ENCODE results near the gene RASGRP2. TPM values are rescaled to one million over a fixed set of nuclear protein-coding genes. Genes with fewer than 3 reads are reported as not detected.
"Not testable (repeated sequence)": the region's sequence is repeated elsewhere in the genome, so short reads cannot be mapped to it uniquely, and the experiment has no call there.

The RASGRP2 gene
- total RNA-seq, 2 donors from 2014 or later, result 11.0 to 21.6 TPM

DNA sequence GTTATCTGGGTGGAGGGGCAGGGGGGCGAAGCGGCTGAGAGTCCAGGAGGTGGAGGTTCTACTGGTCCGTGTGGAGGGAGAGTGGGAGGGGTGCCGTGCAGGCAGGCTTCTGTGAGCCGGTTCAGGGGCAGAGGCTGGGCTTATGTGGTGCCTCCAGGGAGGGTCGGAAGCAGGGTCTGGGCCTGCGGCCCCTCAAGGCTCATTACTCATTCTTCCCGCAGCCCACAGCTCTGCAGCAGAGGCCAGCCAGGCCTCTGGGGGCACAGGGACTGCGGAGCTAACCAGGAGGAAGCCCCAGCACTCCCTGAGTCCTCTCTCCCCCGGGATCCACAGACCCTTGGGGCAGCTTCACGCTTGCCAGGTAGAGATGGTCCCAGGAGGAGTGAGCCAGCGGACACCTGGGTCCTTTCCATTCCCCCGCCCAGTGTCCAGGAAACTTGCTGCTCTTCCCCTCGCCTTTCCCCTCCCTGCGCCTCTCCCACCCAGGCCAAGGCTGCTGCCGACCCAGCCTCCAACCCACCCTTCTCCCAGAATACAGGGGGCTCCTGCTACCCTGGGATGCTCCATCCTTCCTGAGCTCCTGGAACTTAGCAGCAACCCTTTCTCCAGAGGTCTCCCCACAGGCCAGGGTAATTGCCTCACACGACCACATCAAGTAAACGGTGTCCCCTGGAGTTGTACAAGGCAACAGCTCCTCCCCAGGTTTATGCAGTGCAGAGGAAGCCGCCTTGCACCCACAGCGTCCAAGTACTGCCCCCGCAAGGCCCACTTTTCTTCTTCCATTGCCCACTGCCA, 27.3 kb downstream of the RASGRP2 start:
- H3K36me3 Mint-ChIP-seq (ENCODE audit: low read depth), result no peaks in the 10 kb centered on the region
- H3K4me3 Mint-ChIP-seq, result no peak overlapping the region
- no peak for ATAC-seq (replicated peaks)
- H3K9me3 Mint-ChIP-seq, result no peaks in the 10 kb centered on the region
- H3K27me3 Mint-ChIP-seq, result peaks cover 64% of the 10 kb centered on the region
- H3K4me1 Mint-ChIP-seq, result peaks cover 6% of the 10 kb centered on the region
- H3K27ac Mint-ChIP-seq, result no peak overlapping the region

DNA sequence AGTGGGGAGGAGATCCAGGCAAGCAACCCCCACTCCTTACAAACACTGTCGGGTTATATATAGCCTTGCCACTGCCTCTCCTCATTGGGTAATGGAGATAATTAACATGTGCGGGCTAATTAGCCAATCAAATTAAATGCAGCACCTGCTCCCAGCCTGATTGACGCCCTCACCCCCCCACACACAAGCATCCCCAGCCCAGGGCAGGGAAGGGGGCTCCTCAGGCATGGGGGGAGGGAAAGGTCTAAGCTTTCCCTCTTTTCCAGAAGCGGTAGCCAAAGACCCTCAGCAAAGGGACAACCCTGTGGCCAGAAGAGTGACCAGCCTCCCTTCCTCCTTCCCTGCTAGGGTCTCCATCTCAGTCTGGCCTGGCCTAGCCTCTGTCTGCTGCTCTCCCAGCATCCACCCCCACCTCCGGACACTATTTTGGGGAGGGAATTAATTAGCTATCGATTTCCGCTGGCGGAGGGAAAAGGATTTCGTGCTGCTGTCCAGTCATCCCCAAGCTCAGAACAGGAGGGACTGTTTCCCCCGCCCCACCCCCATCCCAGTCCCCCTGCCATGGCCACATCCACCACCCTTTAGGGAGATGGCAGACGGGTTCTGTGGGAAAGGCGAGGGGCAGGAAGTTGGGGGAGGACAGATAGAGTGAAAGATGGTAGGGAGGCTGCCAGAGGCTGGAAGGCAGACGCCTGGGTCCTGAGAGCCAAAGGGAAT, 28.0 kb downstream of the RASGRP2 start:
- Mint-ChIP-seq H3K4me3 (no peak overlapping the region), H3K9me3 (no peaks in the 10 kb centered on the region), H3K27ac (no peak overlapping the region), H3K4me1 (peaks cover 8% of the 10 kb centered on the region), H3K36me3 (ENCODE audit: low read depth) (no peaks in the 10 kb centered on the region), H3K27me3 (peaks cover 68% of the 10 kb centered on the region)
- ATAC-seq (replicated peaks), result no peak

DNA sequence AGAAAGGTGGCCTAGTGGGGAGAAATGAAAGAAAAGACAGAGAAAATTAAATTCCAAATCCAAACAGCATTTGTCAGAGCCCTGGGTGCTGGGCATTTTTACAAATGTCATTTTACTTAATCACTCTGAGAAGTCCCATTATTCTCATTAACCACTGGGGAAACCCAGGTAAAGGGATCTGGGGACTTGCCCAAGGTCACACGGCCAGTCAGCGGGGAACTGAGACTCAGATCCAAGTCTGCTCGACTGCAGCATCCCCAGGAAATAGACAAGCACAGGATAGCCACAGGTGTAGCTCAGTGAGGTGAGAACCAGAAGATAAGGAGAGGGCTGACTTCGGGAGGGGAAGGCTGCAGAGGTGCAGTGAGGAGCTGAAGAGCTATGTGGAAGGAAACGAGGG, 28.8 kb downstream of the RASGRP2 start:
- H3K4me3 Mint-ChIP-seq, result no peak overlapping the region
- H3K9me3 Mint-ChIP-seq, result no peaks in the 10 kb centered on the region
- H3K36me3 Mint-ChIP-seq (ENCODE audit: low read depth), result no peaks in the 10 kb centered on the region
- peaks cover 68% of the 10 kb centered on the region for H3K27me3 Mint-ChIP-seq
- no peak overlapping the region for H3K27ac Mint-ChIP-seq
- ATAC-seq (replicated peaks), result no peak
- H3K4me1 Mint-ChIP-seq, result peaks cover 8% of the 10 kb centered on the region

DNA sequence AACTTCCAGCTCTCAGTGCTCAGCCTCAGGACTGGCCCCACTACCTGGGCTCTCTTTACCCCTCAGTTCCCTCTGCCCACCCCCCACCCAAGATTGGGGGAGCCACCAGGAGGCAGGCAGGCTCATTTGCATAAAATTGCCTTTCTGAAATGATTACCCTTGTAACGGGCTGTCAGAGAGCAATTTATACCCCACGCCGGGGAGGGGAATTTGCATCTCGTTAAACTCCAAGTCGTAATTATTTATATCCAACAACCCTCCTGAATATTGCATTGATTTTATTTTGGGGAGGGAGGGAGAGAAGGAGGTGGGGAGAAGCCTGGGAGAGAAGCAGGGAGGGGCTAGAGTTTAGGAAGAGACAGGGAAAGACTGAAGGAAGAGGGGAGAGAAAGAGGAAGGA, 29.3 kb downstream of the RASGRP2 start:
- H3K4me3 Mint-ChIP-seq, result peak overlapping the region; percentile 45
- no peak overlapping the region for H3K27ac Mint-ChIP-seq
- peaks cover 67% of the 10 kb centered on the region for H3K27me3 Mint-ChIP-seq
- ATAC-seq (replicated peaks), result no peak
- H3K36me3 Mint-ChIP-seq (ENCODE audit: low read depth), result no peaks in the 10 kb centered on the region
- H3K9me3 Mint-ChIP-seq, result no peaks in the 10 kb centered on the region
- H3K4me1 Mint-ChIP-seq, result peaks cover 8% of the 10 kb centered on the region

DNA sequence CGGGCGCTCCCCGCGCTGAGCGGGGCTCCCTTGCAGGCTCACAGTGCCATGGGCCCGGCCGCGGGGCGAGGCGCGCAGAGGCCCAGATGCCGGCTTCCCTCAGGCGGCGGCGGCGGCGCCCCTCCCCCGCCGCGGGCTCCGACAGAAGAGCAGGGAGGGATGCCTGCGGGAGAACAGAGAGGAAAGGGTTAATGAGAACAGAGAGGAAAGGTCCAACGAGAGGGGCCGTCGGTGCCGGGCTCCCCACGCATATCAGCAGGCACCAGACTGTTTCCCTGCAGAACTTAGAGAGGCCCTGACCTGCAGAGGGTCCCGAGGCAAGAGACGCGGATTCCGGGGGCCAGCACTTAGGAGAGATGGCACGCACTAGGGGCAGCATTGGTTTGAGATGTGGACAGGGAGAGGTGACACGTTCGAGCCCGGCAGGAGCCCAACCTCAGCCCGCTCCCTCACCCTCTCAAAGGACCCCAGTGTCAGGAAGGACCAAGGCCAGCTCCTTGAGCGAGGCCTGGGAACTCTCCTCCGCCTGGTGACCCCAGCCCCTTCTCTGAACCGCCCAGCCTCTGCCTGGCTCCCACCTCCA, 30.1 kb downstream of the RASGRP2 start:
- Mint-ChIP-seq H3K4me3 (peak overlapping the region; percentile 45), H3K27ac (no peak overlapping the region), H3K36me3 (ENCODE audit: low read depth) (no peaks in the 10 kb centered on the region), H3K4me1 (peaks cover 8% of the 10 kb centered on the region), H3K9me3 (no peaks in the 10 kb centered on the region), H3K27me3 (peaks cover 69% of the 10 kb centered on the region)
- ATAC-seq (replicated peaks), result no peak

DNA sequence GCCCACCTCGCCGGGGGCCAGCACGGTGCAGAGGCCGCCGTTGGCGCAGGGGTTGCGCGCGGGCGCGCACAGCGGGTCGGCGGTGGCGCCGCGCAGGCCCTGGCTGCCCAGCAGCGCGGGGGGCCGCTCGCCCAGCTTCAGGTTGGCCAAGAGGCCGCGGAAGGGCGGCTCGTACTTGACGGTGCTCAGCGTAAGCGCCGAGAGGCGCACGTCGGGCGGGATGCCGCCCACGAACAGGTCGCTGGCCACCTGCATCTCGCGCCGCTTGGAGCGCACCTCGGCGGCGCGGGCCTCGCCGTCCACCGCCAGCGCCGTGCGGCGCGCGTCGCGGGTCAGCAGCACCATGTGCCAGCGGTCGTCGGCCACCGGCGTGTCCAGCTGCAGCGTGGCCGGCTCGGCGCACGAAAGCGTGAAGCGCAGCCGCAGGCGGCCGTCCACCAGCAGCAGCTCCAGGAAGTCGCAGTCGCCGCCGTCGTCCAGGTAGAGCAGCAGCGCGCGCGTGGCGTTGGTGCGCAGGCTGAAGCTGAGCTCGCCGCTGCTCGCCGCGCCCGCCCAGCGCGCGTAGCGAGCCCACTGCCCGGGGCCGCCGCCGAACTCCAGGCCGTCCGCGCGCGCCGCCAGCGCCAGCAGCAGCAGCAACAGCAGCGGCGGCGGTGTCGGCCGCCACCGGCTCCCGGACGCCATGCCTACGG, 30.8 kb downstream of the RASGRP2 start:
- H3K4me1 Mint-ChIP-seq, result peaks cover 8% of the 10 kb centered on the region
- H3K9me3 Mint-ChIP-seq, result no peaks in the 10 kb centered on the region

DNA sequence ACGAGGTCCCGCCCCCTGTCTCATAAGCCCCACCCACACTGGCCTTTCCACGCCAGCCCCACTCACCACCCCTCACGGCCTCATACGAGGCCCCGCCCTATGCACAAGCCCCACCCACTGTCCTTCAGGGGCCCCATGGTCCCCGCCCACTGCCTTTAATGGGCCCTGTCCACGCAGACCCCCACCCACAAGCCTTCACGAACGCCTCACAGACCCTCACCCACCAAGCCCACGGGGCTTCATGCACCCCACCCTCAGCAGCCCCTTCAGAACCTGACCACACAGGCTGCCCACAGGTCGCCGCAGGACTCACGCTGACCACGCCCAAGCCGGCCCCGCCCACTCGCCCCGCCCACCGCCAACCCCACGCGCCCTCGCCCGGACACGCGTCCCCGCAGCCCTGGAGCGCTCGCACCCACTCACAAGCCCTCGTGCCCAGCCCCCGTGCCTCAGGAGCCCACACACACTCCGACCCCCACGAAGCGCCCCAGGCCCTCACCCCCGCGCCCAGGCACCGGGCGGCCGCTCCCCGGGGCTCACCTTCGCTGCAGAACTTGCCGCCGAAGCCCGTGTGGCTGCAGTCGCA, 31.4 kb downstream of the RASGRP2 start:
- Mint-ChIP-seq H3K9me3 (no peaks in the 10 kb centered on the region), H3K36me3 (ENCODE audit: low read depth) (no peaks in the 10 kb centered on the region), H3K4me3 (peak overlapping the region; percentile 29), H3K27ac (no peak overlapping the region), H3K4me1 (peaks cover 8% of the 10 kb centered on the region), H3K27me3 (peaks cover 67% of the 10 kb centered on the region)
- no peak for ATAC-seq (replicated peaks)

More for the DNA sequence above, 30.8 kb downstream of the RASGRP2 start:
- no peak overlapping the region for H3K4me3 Mint-ChIP-seq
- no peaks in the 10 kb centered on the region for H3K36me3 Mint-ChIP-seq (ENCODE audit: low read depth)
- peak; percentile 28 for ATAC-seq (replicated peaks)
- H3K27ac Mint-ChIP-seq, result no peak overlapping the region
- peaks cover 69% of the 10 kb centered on the region for H3K27me3 Mint-ChIP-seq

DNA sequence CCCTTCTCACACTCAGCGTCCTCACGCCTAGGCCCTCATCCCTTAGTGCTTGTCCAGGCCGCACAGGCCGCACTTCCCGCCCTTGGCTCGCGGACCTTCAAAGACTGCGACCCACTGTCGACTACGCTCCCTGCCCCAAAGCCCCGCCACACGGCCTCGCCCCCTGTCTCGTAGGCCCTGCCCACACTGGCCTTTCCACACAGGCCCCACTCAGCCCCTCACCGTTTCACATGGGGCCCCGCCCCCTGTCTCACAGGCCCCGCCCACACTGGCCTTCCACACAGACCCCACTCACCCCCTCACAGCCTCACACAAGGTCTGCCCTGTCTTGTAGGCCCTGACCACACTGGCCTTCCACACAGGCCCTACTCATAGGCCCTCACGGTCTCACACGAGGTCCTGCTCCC, 32.0 kb downstream of the RASGRP2 start:
- Mint-ChIP-seq H3K9me3 (no peaks in the 10 kb centered on the region), H3K27ac (no peak overlapping the region), H3K4me3 (peak overlapping the region; percentile 29), H3K36me3 (ENCODE audit: low read depth) (no peaks in the 10 kb centered on the region), H3K4me1 (peaks cover 8% of the 10 kb centered on the region), H3K27me3 (peaks cover 61% of the 10 kb centered on the region)
- no peak for ATAC-seq (replicated peaks)

DNA sequence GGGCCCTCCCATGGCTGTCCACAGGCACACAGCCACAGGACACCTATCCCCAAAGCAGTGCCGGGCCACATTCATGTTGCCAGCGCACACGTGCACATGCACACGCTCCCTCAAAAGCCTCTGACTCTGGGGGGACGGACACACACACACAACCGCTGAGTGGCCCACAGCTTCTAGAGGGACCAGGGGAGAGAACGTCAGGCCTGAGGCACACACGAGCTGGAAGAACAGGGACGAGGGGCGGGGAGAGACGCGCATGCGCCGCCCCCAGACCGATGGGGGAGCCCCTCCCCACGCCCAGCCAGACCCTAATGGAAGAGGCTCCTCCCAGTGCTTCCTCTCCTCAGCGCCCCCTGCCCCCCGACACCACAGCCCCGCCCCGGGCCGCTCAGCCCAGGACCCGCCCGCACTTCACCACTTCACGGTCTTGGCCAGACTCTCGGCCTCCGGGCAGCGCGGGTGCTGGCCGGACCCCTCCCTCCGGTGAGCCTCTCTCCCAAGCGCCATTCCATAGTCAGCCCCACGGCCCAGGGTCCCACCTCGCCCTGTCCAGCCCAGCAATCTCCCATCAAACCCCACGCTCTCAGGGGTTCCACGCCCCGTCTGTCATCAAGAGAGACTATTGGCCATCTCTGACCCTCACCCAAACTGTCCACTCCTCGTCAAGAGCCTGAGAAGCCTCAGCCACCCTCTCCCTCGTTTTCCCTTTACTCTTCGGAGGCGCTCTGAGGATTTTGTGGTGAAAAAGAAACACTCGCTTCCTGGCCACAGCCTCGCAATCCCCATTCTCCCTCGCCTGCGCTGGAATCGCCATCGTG, 32.6 kb downstream of the RASGRP2 start:
- H3K36me3 Mint-ChIP-seq (ENCODE audit: low read depth), result no peaks in the 10 kb centered on the region
- peak overlapping the region; percentile 29 for H3K4me3 Mint-ChIP-seq
- no peaks in the 10 kb centered on the region for H3K9me3 Mint-ChIP-seq
- peaks cover 58% of the 10 kb centered on the region for H3K27me3 Mint-ChIP-seq
- ATAC-seq (replicated peaks), result no peak
- peaks cover 8% of the 10 kb centered on the region for H3K4me1 Mint-ChIP-seq
- no peak overlapping the region for H3K27ac Mint-ChIP-seq

DNA sequence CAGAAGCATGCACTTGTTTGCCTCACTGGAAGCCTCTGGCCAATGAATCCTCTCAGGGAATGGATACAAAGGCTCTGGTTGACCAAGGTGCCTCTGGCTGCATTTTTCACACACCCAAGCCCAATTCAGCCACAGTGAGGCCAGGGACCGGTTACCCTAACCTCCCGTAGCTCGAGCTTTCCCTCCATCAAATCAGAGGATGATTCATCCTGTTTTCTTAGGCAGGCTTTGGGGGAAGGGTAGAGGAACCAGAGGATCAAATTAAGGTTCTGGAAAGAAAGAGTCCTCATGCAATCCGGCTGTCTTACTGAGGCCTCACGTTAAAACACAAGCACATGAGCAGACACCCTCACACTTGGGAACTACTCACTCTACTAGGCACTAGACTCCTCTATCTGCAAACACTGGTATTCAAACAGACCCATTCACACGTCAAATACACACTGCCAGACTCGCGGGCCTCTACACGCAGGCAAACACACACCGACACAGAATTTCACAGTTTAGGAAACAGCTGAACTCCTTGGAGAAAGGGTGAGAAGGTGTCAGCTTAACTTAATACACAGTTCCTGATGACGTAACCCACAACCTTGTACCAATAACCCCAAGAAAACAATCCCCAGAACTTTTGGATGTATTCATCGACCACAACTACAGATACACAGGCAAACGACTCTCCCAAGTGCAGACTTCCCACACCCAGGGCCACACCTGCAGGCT, 33.4 kb downstream of the RASGRP2 start:
- H3K36me3 Mint-ChIP-seq (ENCODE audit: low read depth), result no peaks in the 10 kb centered on the region
- no peaks in the 10 kb centered on the region for H3K9me3 Mint-ChIP-seq
- H3K4me3 Mint-ChIP-seq, result no peak overlapping the region
- no peak overlapping the region for H3K27ac Mint-ChIP-seq
- no peak for ATAC-seq (replicated peaks)
- H3K27me3 Mint-ChIP-seq, result peaks cover 55% of the 10 kb centered on the region
- peaks cover 8% of the 10 kb centered on the region for H3K4me1 Mint-ChIP-seq

DNA sequence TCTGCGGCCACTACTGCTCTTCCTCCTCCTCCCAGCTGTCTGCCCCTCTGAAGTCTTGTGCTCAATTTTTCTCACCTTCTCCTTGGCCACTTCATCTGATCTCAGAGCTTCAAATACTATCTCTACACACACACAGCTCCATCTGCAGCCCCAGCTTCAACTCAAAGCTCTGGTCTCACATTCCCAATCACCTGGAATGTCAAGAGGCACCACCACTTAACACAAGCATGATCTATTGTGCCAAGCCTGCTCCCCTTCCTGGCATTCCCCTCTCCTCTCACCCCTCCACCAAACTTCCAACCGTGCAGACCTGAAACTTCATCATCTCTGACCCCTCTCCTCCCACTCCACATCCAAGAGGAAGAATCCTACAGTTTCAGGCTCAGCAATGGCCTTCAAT, 38.4 kb downstream of the RASGRP2 start:
- no peaks in the 10 kb centered on the region for H3K36me3 Mint-ChIP-seq (ENCODE audit: low read depth)
- peaks cover 30% of the 10 kb centered on the region for H3K27me3 Mint-ChIP-seq
- no peaks in the 10 kb centered on the region for H3K4me1 Mint-ChIP-seq
- no peak overlapping the region for H3K27ac Mint-ChIP-seq
- no peaks in the 10 kb centered on the region for H3K9me3 Mint-ChIP-seq
- ATAC-seq (replicated peaks), result no peak
- H3K4me3 Mint-ChIP-seq, result no peak overlapping the region

DNA sequence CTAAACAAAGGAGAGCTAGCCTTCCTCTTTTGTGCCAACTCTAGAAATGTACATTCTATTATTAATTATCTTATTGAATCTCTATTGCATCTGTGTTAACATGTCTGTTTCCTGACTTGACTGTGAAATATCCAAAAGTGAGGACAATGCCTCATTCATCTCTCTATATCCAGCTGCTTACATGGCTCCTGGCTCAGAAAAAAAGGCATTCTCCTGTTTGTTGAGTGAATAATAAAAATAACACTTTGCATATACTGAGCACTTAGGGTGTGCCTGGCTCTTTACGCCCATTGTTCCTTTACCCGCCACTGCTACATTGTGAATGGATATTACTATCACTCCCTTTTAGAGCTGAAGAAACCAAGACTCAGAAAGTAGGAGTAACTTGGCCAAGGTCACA, 40.9 kb downstream of the RASGRP2 start:
- H3K27ac Mint-ChIP-seq, result no peak overlapping the region
- H3K4me1 Mint-ChIP-seq, result no peaks in the 10 kb centered on the region
- H3K4me3 Mint-ChIP-seq, result no peak overlapping the region
- H3K27me3 Mint-ChIP-seq, result peaks cover 13% of the 10 kb centered on the region
- H3K36me3 Mint-ChIP-seq (ENCODE audit: low read depth), result no peaks in the 10 kb centered on the region
- no peaks in the 10 kb centered on the region for H3K9me3 Mint-ChIP-seq
- no peak for ATAC-seq (replicated peaks)

DNA sequence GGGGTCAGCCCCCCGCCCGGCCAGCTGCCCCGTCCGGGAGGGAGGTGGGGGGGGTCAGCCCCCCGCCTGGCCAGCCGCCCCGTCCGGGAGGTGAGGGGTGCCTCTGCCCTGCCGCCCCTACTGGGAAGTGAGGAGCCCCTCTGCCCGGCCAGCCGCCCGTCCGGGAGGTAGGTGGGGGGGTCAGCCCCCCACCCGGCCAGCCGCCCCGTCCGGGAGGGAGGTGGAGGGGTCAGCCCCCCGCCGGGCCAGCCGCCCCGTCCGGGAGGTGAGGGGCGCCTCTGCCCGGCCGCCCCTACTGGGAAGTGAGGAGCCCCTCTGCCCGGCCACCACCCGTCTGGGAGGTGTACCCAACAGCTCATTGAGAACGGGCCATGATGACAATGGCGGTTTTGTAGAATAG, 42.0 kb downstream of the RASGRP2 start:
- not testable (repeated sequence) for H3K9me3 Mint-ChIP-seq, H3K4me3 Mint-ChIP-seq
- H3K27me3 Mint-ChIP-seq, result peaks cover 11% of the 10 kb centered on the region

More for the DNA sequence above, 42.0 kb downstream of the RASGRP2 start:
- ATAC-seq (replicated peaks); H3K36me3 Mint-ChIP-seq (ENCODE audit: low read depth); H3K27ac Mint-ChIP-seq; H3K4me1 Mint-ChIP-seq: not testable (repeated sequence)

Data from activated T-helper 17 cell treated with anti-CD3 and anti-CD28 coated beads, Interleukin-2, amount 50 U/mL, for 72 hours (primary cell).